ENCODE measurements around the gene CPO.
"Not testable (repeated sequence)": the region's sequence is repeated elsewhere in the genome, so short reads cannot be mapped to it uniquely, and the experiment has no call there.

CPO gene

DNA sequence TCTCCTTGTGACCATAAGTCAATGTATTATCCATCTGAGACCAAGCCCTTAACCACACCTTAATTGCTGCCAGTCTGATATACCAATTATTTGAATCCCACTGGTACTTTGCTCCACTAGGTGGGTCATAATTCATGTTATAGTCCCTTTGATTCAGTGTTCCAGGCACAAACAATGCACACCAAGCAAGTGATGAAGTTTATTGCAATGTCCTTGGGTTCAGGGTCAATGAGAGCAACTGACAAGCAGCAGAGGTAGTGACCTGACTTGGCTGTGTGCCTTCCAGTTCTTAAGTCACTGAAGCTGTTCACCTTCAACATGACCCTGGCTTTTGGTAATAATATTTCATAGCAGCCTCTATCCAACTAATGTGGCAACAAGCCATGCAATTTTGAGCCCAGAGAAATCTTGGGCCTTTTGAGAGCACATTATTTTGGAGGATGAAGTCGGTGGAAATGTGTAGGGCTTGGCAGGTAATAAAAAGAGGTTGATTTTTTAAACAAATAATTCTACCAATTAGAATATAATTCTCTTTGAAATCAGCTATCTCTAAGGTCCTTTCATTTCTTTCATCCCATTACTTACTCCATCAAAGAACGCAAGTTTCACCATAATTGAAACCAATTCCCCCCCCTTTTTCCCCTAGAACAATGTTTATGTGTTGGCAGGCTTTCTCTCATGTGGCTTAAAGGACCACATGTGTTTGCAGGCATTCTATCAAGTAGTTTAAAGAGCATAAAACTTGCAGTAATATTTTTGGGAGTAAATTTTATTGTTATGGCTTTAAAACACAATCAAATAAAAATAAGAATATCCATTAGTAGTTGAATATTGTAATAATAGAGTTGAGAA, 3.1 kb upstream of the CPO start:
- H3K27ac ChIP-seq = no peak overlapping the region
- TF ChIP-seq ZFX (IDR thresholded peaks at IDR 0.05; ENCODE audit: borderline replicate concordance) = no peak
- TF ChIP-seq, protein P1, sequence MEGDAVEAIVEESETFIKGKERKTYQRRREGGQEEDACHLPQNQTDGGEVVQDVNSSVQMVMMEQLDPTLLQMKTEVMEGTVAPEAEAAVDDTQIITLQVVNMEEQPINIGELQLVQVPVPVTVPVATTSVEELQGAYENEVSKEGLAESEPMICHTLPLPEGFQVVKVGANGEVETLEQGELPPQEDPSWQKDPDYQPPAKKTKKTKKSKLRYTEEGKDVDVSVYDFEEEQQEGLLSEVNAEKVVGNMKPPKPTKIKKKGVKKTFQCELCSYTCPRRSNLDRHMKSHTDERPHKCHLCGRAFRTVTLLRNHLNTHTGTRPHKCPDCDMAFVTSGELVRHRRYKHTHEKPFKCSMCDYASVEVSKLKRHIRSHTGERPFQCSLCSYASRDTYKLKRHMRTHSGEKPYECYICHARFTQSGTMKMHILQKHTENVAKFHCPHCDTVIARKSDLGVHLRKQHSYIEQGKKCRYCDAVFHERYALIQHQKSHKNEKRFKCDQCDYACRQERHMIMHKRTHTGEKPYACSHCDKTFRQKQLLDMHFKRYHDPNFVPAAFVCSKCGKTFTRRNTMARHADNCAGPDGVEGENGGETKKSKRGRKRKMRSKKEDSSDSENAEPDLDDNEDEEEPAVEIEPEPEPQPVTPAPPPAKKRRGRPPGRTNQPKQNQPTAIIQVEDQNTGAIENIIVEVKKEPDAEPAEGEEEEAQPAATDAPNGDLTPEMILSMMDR (IDR thresholded peaks at IDR 0.05) = no peak

DNA sequence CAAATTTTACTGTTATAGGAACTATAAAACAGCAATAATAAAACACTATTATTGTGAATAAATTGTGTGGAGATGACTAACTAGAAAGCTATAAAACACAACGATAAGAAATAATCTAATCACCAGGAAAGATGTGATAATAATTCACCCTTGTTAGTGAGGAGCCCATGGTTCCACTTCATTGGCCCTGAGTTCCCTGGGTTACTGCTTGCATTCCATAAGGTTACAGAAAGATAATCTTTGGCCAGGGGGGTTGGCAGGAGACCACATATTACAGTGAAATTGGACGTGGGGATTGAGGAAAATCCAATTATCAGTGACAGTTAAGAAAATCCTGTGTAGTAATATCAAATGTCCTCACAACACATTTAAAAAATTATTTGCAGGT, 2.5 kb upstream of the CPO start:
- H3K27ac ChIP-seq = no peak overlapping the region
- TF ChIP-seq, protein P1 (IDR thresholded peaks at IDR 0.05) = no peak
- TF ChIP-seq ZFX (IDR thresholded peaks at IDR 0.05; ENCODE audit: borderline replicate concordance) = no peak

- no peak for TF ChIP-seq ZFX (IDR thresholded peaks at IDR 0.05; ENCODE audit: borderline replicate concordance)
- TF ChIP-seq, protein P1 (IDR thresholded peaks at IDR 0.05) = no peak
Measured at GRCh38 chr2:206937555-206937954, 1.8 kb upstream of the CPO start.

DNA sequence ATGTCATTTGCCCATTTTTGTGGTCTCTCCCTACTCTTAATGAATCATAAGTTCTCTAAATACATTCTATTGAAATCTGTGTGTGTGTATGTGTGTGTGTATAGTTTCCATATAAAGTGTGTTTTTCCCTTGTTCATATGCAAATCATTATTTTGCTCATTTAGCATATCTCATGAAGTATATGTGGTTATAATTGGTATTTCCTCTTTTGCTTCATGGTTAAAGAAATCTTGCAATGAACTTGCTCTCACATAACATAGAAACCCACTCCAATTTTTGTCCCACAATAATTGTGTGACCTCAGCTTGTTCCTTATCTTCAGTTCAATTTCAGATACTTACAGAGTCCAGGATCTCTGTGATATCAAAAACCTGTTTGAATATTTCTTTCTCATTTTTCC, 1.2 kb downstream of the CPO start:
- no peak for TF ChIP-seq ZFX (IDR thresholded peaks at IDR 0.05; ENCODE audit: borderline replicate concordance)
- TF ChIP-seq, protein P1 (IDR thresholded peaks at IDR 0.05) = no peak

More at GRCh38 chr2:206937555-206937954, 1.8 kb upstream of the CPO start:
- H3K27ac ChIP-seq = no peak overlapping the region

GRCh38 chr2:206942592-206943478, 3.5 kb downstream of the CPO start:
- H3K27ac ChIP-seq = no peak overlapping the region
- TF ChIP-seq, protein P1 (IDR thresholded peaks at IDR 0.05) = no peak
- no peak for TF ChIP-seq ZFX (IDR thresholded peaks at IDR 0.05; ENCODE audit: borderline replicate concordance)

More for the DNA sequence above, 1.2 kb downstream of the CPO start:
- no peak overlapping the region for H3K27ac ChIP-seq

- not testable (repeated sequence) for H3K27ac ChIP-seq
Measured at GRCh38 chr2:206953404-206953803, 14.1 kb downstream of the CPO start.

GRCh38 chr2:206955253-206955652, 15.9 kb downstream of the CPO start:
- TF ChIP-seq, protein P1 (IDR thresholded peaks at IDR 0.05) = no peak
- no peak for TF ChIP-seq ZFX (IDR thresholded peaks at IDR 0.05; ENCODE audit: borderline replicate concordance)
- no peak overlapping the region for H3K27ac ChIP-seq

Data from 22Rv1 (cell line).